ENCODE results near the gene TAF3. TPM values are rescaled to one million over a fixed set of nuclear protein-coding genes. Genes with fewer than 3 reads are reported as not detected.

TAF3 gene
- total RNA-seq, 1 donor from 2014 or later: 4.6 TPM

GRCh38 chr10:7797582-7797981 is 20.7 kb upstream of the TAF3 start:
- H3K27me3 Mint-ChIP-seq (ENCODE audit: insufficient read depth, low read depth): no peaks in the 10 kb centered on the region
- H3K4me1 Mint-ChIP-seq: no peaks in the 10 kb centered on the region
- no peak overlapping the region for H2AFZ ChIP-seq (replicated peaks)
- H4K20me1 ChIP-seq (ENCODE audit: low read depth): peaks cover 34% of the 10 kb centered on the region
- H3K4me2 ChIP-seq: no peak overlapping the region
- DNase-seq (ENCODE audit: low spot score): no peak
- H3K9ac ChIP-seq: no peak overlapping the region
- peaks cover 33% of the 10 kb centered on the region for H3K36me3 Mint-ChIP-seq
- TF ChIP-seq EZH2 (IDR thresholded peaks at IDR 0.05) (no peak), EZH2phosphoT487 (IDR thresholded peaks at IDR 0.05) (no peak)
- TF ChIP-seq, protein P1, sequence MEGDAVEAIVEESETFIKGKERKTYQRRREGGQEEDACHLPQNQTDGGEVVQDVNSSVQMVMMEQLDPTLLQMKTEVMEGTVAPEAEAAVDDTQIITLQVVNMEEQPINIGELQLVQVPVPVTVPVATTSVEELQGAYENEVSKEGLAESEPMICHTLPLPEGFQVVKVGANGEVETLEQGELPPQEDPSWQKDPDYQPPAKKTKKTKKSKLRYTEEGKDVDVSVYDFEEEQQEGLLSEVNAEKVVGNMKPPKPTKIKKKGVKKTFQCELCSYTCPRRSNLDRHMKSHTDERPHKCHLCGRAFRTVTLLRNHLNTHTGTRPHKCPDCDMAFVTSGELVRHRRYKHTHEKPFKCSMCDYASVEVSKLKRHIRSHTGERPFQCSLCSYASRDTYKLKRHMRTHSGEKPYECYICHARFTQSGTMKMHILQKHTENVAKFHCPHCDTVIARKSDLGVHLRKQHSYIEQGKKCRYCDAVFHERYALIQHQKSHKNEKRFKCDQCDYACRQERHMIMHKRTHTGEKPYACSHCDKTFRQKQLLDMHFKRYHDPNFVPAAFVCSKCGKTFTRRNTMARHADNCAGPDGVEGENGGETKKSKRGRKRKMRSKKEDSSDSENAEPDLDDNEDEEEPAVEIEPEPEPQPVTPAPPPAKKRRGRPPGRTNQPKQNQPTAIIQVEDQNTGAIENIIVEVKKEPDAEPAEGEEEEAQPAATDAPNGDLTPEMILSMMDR (IDR thresholded peaks at IDR 0.05): no peak
- peaks cover 44% of the 10 kb centered on the region for H3K79me2 ChIP-seq (ENCODE audit: low read depth)
- H3K4me3 Mint-ChIP-seq: no peak overlapping the region
- no peaks in the 10 kb centered on the region for H3K9me3 Mint-ChIP-seq
- no peaks in the 10 kb centered on the region for H3F3A ChIP-seq (ENCODE audit: low read depth)
- no peaks in the 10 kb centered on the region for H3K4me1 ChIP-seq
- H3K9me3 ChIP-seq (ENCODE audit: low read depth): no peaks in the 10 kb centered on the region
- H3K27ac Mint-ChIP-seq: no peak overlapping the region
- H3K4me3 ChIP-seq: no peak overlapping the region
- no peaks in the 10 kb centered on the region for H3K27me3 ChIP-seq
- H3K27ac ChIP-seq: no peak overlapping the region
- H3K36me3 ChIP-seq: peaks cover 5% of the 10 kb centered on the region

- peaks cover 34% of the 10 kb centered on the region for H3K36me3 Mint-ChIP-seq
- no peaks in the 10 kb centered on the region for H3K4me1 ChIP-seq
- H3K9ac ChIP-seq: no peak overlapping the region
- no peaks in the 10 kb centered on the region for H3F3A ChIP-seq (ENCODE audit: low read depth)
- no peaks in the 10 kb centered on the region for H3K9me3 ChIP-seq (ENCODE audit: low read depth)
- peaks cover 5% of the 10 kb centered on the region for H3K36me3 ChIP-seq
- no peak overlapping the region for H3K4me3 ChIP-seq
- no peaks in the 10 kb centered on the region for H3K79me2 ChIP-seq (ENCODE audit: low read depth)
- no peaks in the 10 kb centered on the region for H3K9me3 Mint-ChIP-seq
- no peak overlapping the region for H2AFZ ChIP-seq (replicated peaks)
- H4K20me1 ChIP-seq (ENCODE audit: low read depth): no peaks in the 10 kb centered on the region
- H3K4me2 ChIP-seq: no peak overlapping the region
- H3K27ac Mint-ChIP-seq: no peak overlapping the region
- H3K27ac ChIP-seq: no peak overlapping the region
- no peaks in the 10 kb centered on the region for H3K4me1 Mint-ChIP-seq
- H3K27me3 Mint-ChIP-seq (ENCODE audit: insufficient read depth, low read depth): no peaks in the 10 kb centered on the region
- TF ChIP-seq, protein P1 (IDR thresholded peaks at IDR 0.05): no peak
- TF ChIP-seq EZH2phosphoT487 (IDR thresholded peaks at IDR 0.05) (no peak), EZH2 (IDR thresholded peaks at IDR 0.05) (no peak)
- no peaks in the 10 kb centered on the region for H3K27me3 ChIP-seq
- no peak overlapping the region for H3K4me3 Mint-ChIP-seq
- DNase-seq (ENCODE audit: low spot score): no peak
These were observed 15.7 kb upstream of the TAF3 start for GRCh38 chr10:7802606-7803005.

- Histone ChIP-seq H3K36me3 (peaks cover 5% of the 10 kb centered on the region), H3K27me3 (no peaks in the 10 kb centered on the region), H3F3A (ENCODE audit: low read depth) (no peaks in the 10 kb centered on the region), H3K4me2 (no peak overlapping the region), H2AFZ (replicated peaks) (no peak overlapping the region), H4K20me1 (ENCODE audit: low read depth) (no peaks in the 10 kb centered on the region), H3K9me3 (ENCODE audit: low read depth) (no peaks in the 10 kb centered on the region), H3K79me2 (ENCODE audit: low read depth) (no peaks in the 10 kb centered on the region), H3K27ac (no peak overlapping the region), H3K4me3 (no peak overlapping the region), H3K4me1 (no peaks in the 10 kb centered on the region), H3K9ac (no peak overlapping the region)
- TF ChIP-seq, protein P1 (IDR thresholded peaks at IDR 0.05): no peak
- TF ChIP-seq EZH2 (IDR thresholded peaks at IDR 0.05): no peak
- TF ChIP-seq EZH2phosphoT487 (IDR thresholded peaks at IDR 0.05): no peak
- Mint-ChIP-seq H3K27ac (no peak overlapping the region), H3K27me3 (ENCODE audit: insufficient read depth, low read depth) (no peaks in the 10 kb centered on the region), H3K36me3 (peaks cover 33% of the 10 kb centered on the region), H3K9me3 (no peaks in the 10 kb centered on the region), H3K4me1 (no peaks in the 10 kb centered on the region), H3K4me3 (no peak overlapping the region)
- no peak for DNase-seq (ENCODE audit: low spot score)
These were observed 14.1 kb upstream of the TAF3 start for GRCh38 chr10:7804216-7804615.

All from neural progenitor cell (in vitro differentiated cells).